Measurements from ENCODE around the gene HEXA.

DNA sequence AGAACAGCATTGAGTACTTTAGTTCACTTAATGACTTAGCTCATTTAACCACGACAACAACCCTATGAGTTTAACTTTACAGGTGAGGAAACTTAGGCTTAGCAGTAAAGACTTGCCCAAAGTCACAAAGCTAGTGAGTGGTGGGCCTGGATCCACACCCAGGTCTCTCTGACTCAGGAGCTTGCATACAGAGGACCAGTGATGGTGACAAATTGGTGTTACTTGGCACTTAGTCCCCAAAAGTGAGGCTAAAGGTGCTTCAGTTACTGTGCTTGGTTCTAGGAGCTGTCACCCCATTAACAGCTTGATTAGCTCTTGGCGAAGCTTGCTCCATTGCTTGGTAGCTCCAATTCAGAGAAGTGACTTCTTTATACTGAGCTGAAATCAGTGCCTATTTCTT, 61.9 kb downstream of the HEXA start:
- TF ChIP-seq, protein P1, sequence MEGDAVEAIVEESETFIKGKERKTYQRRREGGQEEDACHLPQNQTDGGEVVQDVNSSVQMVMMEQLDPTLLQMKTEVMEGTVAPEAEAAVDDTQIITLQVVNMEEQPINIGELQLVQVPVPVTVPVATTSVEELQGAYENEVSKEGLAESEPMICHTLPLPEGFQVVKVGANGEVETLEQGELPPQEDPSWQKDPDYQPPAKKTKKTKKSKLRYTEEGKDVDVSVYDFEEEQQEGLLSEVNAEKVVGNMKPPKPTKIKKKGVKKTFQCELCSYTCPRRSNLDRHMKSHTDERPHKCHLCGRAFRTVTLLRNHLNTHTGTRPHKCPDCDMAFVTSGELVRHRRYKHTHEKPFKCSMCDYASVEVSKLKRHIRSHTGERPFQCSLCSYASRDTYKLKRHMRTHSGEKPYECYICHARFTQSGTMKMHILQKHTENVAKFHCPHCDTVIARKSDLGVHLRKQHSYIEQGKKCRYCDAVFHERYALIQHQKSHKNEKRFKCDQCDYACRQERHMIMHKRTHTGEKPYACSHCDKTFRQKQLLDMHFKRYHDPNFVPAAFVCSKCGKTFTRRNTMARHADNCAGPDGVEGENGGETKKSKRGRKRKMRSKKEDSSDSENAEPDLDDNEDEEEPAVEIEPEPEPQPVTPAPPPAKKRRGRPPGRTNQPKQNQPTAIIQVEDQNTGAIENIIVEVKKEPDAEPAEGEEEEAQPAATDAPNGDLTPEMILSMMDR (IDR thresholded peaks at IDR 0.05): no peak
- TF ChIP-seq POLR2A (IDR thresholded peaks at IDR 0.05) (no peak), EP300 (IDR thresholded peaks at IDR 0.05) (no peak)
